Measurements from ENCODE around the gene EIF2A. TPM values are rescaled to one million over a fixed set of nuclear protein-coding genes. Genes with fewer than 3 reads are reported as not detected.

Gene EIF2A
- total RNA-seq, 2 donors from 2014 or later: 71.9 to 141 TPM

DNA sequence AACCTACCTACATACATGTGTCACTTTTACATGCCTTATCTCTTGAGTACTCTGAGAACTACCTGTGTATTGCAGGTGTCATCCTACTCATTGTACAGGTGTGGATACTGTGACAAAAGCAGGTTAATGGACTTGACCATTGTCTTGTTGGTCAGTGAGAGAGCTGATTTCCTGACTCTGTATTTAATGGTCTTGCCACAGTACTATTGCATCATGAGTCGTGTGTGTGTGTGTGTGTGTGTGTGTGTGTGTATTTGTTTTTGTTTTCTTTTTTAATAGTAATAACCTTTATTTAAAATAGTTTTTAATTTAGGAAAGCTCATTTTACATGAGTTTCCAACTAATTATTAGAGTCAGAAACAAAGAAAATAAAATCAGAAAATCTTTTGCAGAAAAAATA is 64.2 kb downstream of the EIF2A start:
- no peaks in the 10 kb centered on the region for H3K9me3 ChIP-seq
- no peak overlapping the region for H3K27ac ChIP-seq
- no peak overlapping the region for H3K4me3 ChIP-seq
- no peaks in the 10 kb centered on the region for H3K36me3 ChIP-seq
- WGBS: 50% methylated on average over 1 of the region's 1 CpG
- TF ChIP-seq, protein P1, sequence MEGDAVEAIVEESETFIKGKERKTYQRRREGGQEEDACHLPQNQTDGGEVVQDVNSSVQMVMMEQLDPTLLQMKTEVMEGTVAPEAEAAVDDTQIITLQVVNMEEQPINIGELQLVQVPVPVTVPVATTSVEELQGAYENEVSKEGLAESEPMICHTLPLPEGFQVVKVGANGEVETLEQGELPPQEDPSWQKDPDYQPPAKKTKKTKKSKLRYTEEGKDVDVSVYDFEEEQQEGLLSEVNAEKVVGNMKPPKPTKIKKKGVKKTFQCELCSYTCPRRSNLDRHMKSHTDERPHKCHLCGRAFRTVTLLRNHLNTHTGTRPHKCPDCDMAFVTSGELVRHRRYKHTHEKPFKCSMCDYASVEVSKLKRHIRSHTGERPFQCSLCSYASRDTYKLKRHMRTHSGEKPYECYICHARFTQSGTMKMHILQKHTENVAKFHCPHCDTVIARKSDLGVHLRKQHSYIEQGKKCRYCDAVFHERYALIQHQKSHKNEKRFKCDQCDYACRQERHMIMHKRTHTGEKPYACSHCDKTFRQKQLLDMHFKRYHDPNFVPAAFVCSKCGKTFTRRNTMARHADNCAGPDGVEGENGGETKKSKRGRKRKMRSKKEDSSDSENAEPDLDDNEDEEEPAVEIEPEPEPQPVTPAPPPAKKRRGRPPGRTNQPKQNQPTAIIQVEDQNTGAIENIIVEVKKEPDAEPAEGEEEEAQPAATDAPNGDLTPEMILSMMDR (IDR thresholded peaks at IDR 0.05): no peak
- no peak for TF ChIP-seq POLR2A (IDR thresholded peaks at IDR 0.05)
- no peak for TF ChIP-seq POLR2AphosphoS5 (IDR thresholded peaks at IDR 0.05)
- H3K4me1 ChIP-seq (replicated peaks): no peaks in the 10 kb centered on the region
- no peaks in the 10 kb centered on the region for H3K27me3 ChIP-seq (replicated peaks; ENCODE audit: insufficient read depth)
- DNase-seq (ENCODE audit: low spot score): no peak
- intact Hi-C loops (cut with DNase I): no loop called here

DNA sequence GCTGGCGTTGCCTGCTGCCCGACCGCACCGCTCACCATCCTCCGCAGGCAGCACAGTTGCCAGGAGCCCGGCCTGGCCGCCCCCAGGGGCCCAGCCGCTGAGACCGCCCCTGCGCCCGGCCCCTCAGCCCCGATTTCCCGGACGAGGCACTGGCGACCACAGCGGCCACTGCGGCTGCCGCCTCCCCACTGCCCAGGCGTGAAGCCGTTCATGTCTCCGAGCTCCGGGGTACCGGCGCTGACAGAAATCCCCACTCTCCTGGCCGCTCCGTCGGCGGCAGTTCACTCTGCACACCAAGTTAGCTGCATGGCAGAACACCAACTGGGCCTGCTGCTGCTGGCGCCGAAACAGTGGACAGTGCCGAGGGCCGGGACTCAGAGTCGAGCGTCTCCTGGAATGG is 65.1 kb downstream of the EIF2A start:
- 98% methylated on average over 34 of the region's 34 CpGs for WGBS
- no peaks in the 10 kb centered on the region for H3K4me1 ChIP-seq (replicated peaks)
- intact Hi-C loops (cut with DNase I): no loop called here

GRCh38 chr3:150612494-150612893 is 65.9 kb downstream of the EIF2A start:
- no peaks in the 10 kb centered on the region for H3K27me3 ChIP-seq (replicated peaks; ENCODE audit: insufficient read depth)
- no peak overlapping the region for H3K27ac ChIP-seq
- no peaks in the 10 kb centered on the region for H3K36me3 ChIP-seq
- intact Hi-C loops (cut with DNase I): no loop called here
- no peak for DNase-seq (ENCODE audit: low spot score)
- TF ChIP-seq, protein P1 (IDR thresholded peaks at IDR 0.05): no peak
- 97% methylated on average over 1 of the region's 1 CpG for WGBS
- no peak overlapping the region for H3K4me3 ChIP-seq
- no peaks in the 10 kb centered on the region for H3K9me3 ChIP-seq
- no peaks in the 10 kb centered on the region for H3K4me1 ChIP-seq (replicated peaks)

More for the DNA sequence above, 65.1 kb downstream of the EIF2A start:
- Histone ChIP-seq H3K27me3 (replicated peaks; ENCODE audit: insufficient read depth) (no peaks in the 10 kb centered on the region), H3K9me3 (no peaks in the 10 kb centered on the region), H3K27ac (no peak overlapping the region), H3K36me3 (no peaks in the 10 kb centered on the region), H3K4me3 (no peak overlapping the region)
- TF ChIP-seq POLR2A (IDR thresholded peaks at IDR 0.05): no peak
- no peak for TF ChIP-seq POLR2AphosphoS5 (IDR thresholded peaks at IDR 0.05)
- TF ChIP-seq, protein P1 (IDR thresholded peaks at IDR 0.05): no peak
- DNase-seq (ENCODE audit: low spot score): no peak

GRCh38 chr3:150613034-150613433 is 66.4 kb downstream of the EIF2A start:
- no peaks in the 10 kb centered on the region for H3K9me3 ChIP-seq
- H3K27me3 ChIP-seq (replicated peaks; ENCODE audit: insufficient read depth): no peaks in the 10 kb centered on the region
- TF ChIP-seq, protein P1 (IDR thresholded peaks at IDR 0.05): no peak
- no peak for TF ChIP-seq POLR2A (IDR thresholded peaks at IDR 0.05)
- TF ChIP-seq POLR2AphosphoS5 (IDR thresholded peaks at IDR 0.05): no peak
- no peaks in the 10 kb centered on the region for H3K4me1 ChIP-seq (replicated peaks)
- no peak for DNase-seq (ENCODE audit: low spot score)
- no peaks in the 10 kb centered on the region for H3K36me3 ChIP-seq
- WGBS: 92% methylated on average over 2 of the region's 2 CpGs
- intact Hi-C loops (cut with DNase I): no loop called here
- H3K4me3 ChIP-seq: no peak overlapping the region
- no peak overlapping the region for H3K27ac ChIP-seq

- Histone ChIP-seq H3K4me1 (replicated peaks) (no peaks in the 10 kb centered on the region), H3K4me3 (no peak overlapping the region), H3K36me3 (no peaks in the 10 kb centered on the region), H3K27me3 (replicated peaks; ENCODE audit: insufficient read depth) (no peaks in the 10 kb centered on the region), H3K9me3 (no peaks in the 10 kb centered on the region), H3K27ac (no peak overlapping the region)
- 71% methylated on average over 2 of the region's 2 CpGs for WGBS
- TF ChIP-seq, protein P1 (IDR thresholded peaks at IDR 0.05): no peak
- intact Hi-C loops (cut with DNase I): no loop called here
- DNase-seq (ENCODE audit: low spot score): no peak
Observed at GRCh38 chr3:150613709-150614480, 67.3 kb downstream of the EIF2A start.
